PFSK-1 (cell line): ENCODE data around the gene VAV2.

Experiments used
- POLR2AphosphoS5 ChIP-seq: IDR thresholded peaks from 2 replicates; pipeline ENCODE4 v1.6.1; 2012; ENCODE audit warnings: low read depth, mild to moderate bottlenecking, control low read depth, low read length, moderate library complexity
- SIN3A ChIP-seq: IDR thresholded peaks from 2 replicates; pipeline ENCODE4 v1.6.1; 2012; ENCODE audit warnings: mild to moderate bottlenecking, low read length, moderate library complexity, borderline replicate concordance; ENCODE audit not compliant: insufficient read depth

DNA sequence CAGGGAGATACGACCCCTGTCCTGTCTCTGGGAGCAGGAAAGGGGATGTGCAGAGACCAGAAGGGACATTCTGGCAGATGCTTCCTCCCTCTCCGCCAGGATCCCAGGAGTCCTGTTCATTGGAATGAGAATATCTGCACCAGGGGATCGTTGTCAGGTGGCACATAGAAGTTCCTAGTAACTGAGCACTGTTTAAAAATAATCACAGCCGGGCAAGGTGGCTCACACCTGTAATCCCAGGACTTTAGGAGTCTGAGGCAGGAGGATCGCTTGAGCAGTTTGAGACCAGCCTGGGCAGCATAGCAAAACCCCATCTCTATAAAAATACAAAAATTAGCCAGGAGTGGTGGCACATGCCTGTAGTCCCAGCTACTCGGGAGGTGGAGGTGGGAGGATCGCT, 266.2 kb downstream of the VAV2 start:
- no peak for TF ChIP-seq SIN3A
- TF ChIP-seq POLR2AphosphoS5, result no peak
